HG02840 (cell line): Measurements from ENCODE around the gene RLN1.
A peak's percentile ranks its signal among the peaks of the same experiment; 100 is the strongest.
"Not testable (repeated sequence)": the region's sequence is repeated elsewhere in the genome, so short reads cannot be mapped to it uniquely, and the experiment has no call there.

Source experiments
- ATAC-seq: cut with Tn5 transposase; IDR thresholded peaks from one replicate; pipeline ENCODE4 v1.9.1; 2021; ENCODE audit warnings: mild to moderate bottlenecking, moderate library complexity, moderate number of reproducible peaks; ENCODE audit not compliant: unreplicated experiment, low FRiP score

RLN1 gene

GRCh38 chr9:5338992-5339981 lies at the start of gene RLN1:
Gene RLN1, minus strand, starts transcription at chr9:5339876. Its CDS starts 130 bp downstream, at chr9:5339746.
- peak; percentile 99 for ATAC-seq

- no peak for ATAC-seq
Observed at GRCh38 chr9:5389109-5389732, 49.5 kb upstream of the RLN1 start.

GRCh38 chr9:5388026-5388819 lies 48.5 kb upstream of the RLN1 start:
- ATAC-seq = no peak

- no peak for ATAC-seq
Observed at GRCh38 chr9:5384436-5384835, 44.8 kb upstream of the RLN1 start.

GRCh38 chr9:5382479-5382878 lies 42.8 kb upstream of the RLN1 start:
- ATAC-seq = no peak

- no peak for ATAC-seq
Observed at GRCh38 chr9:5375790-5376477, 36.3 kb upstream of the RLN1 start.

- no peak for ATAC-seq
Observed at GRCh38 chr9:5375091-5375490, 35.4 kb upstream of the RLN1 start.

- ATAC-seq = peak; percentile 98
Observed at GRCh38 chr9:5364294-5365024, 24.8 kb upstream of the RLN1 start.

- ATAC-seq = no peak
Observed at GRCh38 chr9:5361326-5362010, 21.8 kb upstream of the RLN1 start.

- no peak for ATAC-seq
Observed at GRCh38 chr9:5360341-5360740, 20.7 kb upstream of the RLN1 start.

- no peak for ATAC-seq
Observed at GRCh38 chr9:5357431-5358105, 17.9 kb upstream of the RLN1 start.

GRCh38 chr9:5355817-5356216 lies 16.1 kb upstream of the RLN1 start:
- ATAC-seq = no peak

GRCh38 chr9:5355226-5355625 lies 15.6 kb upstream of the RLN1 start:
- ATAC-seq = no peak

- no peak for ATAC-seq
Observed at GRCh38 chr9:5354184-5354583, 14.5 kb upstream of the RLN1 start.

- no peak for ATAC-seq
Observed at GRCh38 chr9:5352637-5353248, 13.1 kb upstream of the RLN1 start.

- ATAC-seq = no peak
Observed at GRCh38 chr9:5336688-5337087, 3.0 kb downstream of the RLN1 start.

GRCh38 chr9:5331276-5331675 lies 8.4 kb downstream of the RLN1 start:
- not testable (repeated sequence) for ATAC-seq

- no peak for ATAC-seq
Observed at GRCh38 chr9:5326893-5327548, 12.7 kb downstream of the RLN1 start.
